ENCODE data around the gene CMIP. TPM values are rescaled to one million over a fixed set of nuclear protein-coding genes. Genes with fewer than 3 reads are reported as not detected.

CMIP gene
- total and polyA plus RNA-seq, 7 donors, result 1.4 to 8.9 (median 4.1) TPM

DNA sequence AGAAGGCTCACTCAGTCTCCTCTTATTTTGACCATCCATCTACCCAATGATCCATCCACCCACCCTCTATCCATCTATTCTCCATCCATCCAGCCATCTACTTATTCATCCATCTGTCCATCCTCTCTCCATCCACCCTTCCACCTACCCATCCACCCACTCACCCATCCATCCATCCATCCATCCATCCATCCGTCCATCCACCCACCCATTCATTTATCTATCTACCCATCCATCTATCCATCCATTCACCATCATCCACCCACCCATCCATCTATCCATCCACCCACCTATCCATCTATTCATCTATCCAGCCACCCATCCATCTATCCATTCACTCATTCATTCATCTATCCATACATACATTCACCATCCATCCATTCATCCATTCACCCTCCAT, 288.7 kb downstream of the CMIP start:
- H3K36me3 ChIP-seq (ENCODE audit: insufficient read depth in 1 of 2, low read depth in 1 of 2), result no peaks in the 10 kb centered on the region
- no peak overlapping the region for H3K4me3 ChIP-seq
- WGBS, 3 donors, result 86 to 100% (median 95%) methylated on average over 1 of the region's 1 CpG
- no peaks in the 10 kb centered on the region for H3K9me3 ChIP-seq
- H3K27ac ChIP-seq, result no peak overlapping the region
- no peak for ATAC-seq
- no peaks in the 10 kb centered on the region for H3K27me3 ChIP-seq (ENCODE audit: insufficient read depth in 3 of 3, low read length in 2 of 3)
- H3K4me1 ChIP-seq, result no peaks in the 10 kb centered on the region
- intact Hi-C loops (cut with DNase I), result loop anchor here in 1 of 2 donors (10.0 kb wide), 2 partner anchors 698 to 728 kb away; partner anchors contain the start of genes ATMIN, CENPN and CMC2
- no peak for DNase-seq
- no peak for TF ChIP-seq CTCF (IDR thresholded peaks at IDR 0.05)

DNA sequence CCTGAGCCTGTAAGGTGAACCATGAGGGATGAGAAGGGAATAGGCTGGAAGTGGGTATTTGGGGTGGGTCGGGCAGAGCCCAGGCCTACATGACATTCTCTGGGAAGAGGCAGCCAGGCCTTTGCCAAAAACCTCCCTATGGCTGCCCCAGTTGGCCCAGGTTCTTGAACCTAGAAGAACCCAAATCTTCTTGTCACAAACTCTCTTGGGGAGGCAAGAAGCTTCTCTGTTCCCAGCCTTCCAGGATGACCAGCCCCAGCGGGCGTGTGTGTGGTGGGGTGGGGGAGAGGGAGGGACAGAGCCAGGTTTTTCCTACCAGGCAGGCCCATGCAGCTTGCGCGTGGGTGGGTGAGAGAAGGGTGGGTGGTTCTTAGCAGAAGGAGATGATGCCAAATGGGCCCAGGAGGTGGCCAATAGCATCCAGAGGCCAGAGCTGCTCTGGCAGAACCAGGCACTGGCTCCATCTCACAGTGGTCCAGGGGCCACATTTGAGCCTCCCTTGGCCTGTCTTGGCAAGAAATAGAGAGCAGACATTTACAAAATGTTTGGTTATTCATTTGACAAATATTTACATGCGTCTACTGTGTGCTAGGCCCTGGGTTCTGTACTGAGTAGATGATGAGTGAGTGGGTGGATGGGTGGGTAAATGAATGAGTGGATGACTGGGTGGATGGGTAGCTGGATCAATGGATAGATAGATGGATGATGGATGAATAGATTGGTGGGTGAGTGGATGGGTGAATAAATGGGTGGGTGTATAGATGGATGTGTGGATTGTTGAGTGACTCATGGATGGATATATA, 290.2 kb downstream of the CMIP start:
- TF ChIP-seq CTCF (IDR thresholded peaks at IDR 0.05), result no peak
- DNase-seq (no peak), ATAC-seq (no peak)
- intact Hi-C loops (cut with DNase I), result loop anchor here in 1 of 2 donors (5.0 to 10.0 kb wide), 3 partner anchors 528 to 730 kb away; partner anchors contain the start of genes ATMIN, CENPN and CMC2
- no peaks in the 10 kb centered on the region for H3K36me3 ChIP-seq (ENCODE audit: insufficient read depth in 1 of 2, low read depth in 1 of 2)
- WGBS, 3 donors, result 89 to 94% (median 90%) methylated on average over 6 of the region's 6 CpGs
- H3K9me3 ChIP-seq, result no peaks in the 10 kb centered on the region
- H3K4me1 ChIP-seq, result no peaks in the 10 kb centered on the region
- H3K27me3 ChIP-seq (ENCODE audit: insufficient read depth in 3 of 3, low read length in 2 of 3), result no peaks in the 10 kb centered on the region
- H3K4me3 ChIP-seq, result no peak overlapping the region
- H3K27ac ChIP-seq, result no peak overlapping the region

GRCh38 chr16:81737885-81738536, 293.4 kb downstream of the CMIP start:
- peak; percentile 74 to 89 (median 82) for ATAC-seq
- no peaks in the 10 kb centered on the region for H3K4me1 ChIP-seq
- 11 to 20% (median 16%) methylated on average over 21 to 22 of the region's 22 CpGs for WGBS, 3 donors
- H3K4me3 ChIP-seq, result no peak overlapping the region
- peak; percentile 69 to 77 for DNase-seq
- H3K27ac ChIP-seq, result no peak overlapping the region
- intact Hi-C loops (cut with DNase I), result loop anchor here in 1 of 2 donors (5.0 to 10.0 kb wide), 3 partner anchors 531 to 733 kb away; partner anchors contain the start of genes ATMIN, CENPN and CMC2
- H3K9me3 ChIP-seq, result no peaks in the 10 kb centered on the region
- H3K36me3 ChIP-seq (ENCODE audit: insufficient read depth in 1 of 2, low read depth in 1 of 2), result no peaks in the 10 kb centered on the region
- no peaks in the 10 kb centered on the region for H3K27me3 ChIP-seq (ENCODE audit: insufficient read depth in 3 of 3, low read length in 2 of 3)
- peak; percentile 72 for TF ChIP-seq CTCF (IDR thresholded peaks at IDR 0.05)

DNA sequence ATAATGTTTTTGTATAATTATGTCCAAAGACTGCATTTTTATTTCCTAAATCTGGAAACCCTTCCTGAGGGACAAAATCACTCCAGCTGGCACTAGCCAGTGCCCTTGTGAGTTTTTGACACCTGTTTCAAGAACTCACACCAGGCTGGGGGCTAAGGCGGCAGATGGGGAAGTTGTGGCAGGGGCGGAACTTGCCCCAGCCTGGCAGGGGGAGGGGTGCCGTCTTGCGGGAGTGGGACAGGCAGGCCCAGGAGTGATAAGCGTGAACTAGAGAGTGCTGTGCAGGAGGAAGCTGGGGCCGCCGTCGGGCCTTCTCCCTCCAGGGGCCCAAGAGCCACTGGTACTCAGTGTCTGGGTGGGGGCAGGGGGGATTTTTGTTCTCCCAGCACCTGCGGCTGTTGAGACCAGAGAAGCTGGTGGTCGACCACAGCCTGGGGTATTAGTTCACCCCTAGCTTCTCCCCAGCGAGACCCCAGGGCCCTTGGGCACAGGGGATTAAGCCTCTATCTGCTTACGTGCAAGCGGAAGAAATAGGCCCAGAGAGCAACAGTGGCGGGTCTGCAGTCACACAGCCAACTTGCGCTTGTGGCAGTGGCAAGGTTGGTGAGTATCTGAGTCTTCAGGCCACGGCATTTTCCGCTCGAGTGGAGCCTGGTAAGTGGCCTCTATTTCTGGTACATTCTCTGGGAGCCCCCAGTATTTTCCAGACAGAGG, 294.3 kb downstream of the CMIP start:
- H3K4me3 ChIP-seq, result no peak overlapping the region
- H3K27ac ChIP-seq, result no peak overlapping the region
- DNase-seq (peak; percentile 35 to 76), ATAC-seq (peak in 2 of 4 donors; percentile 26 to 30)
- 68 to 76% (median 70%) methylated on average over 18 of the region's 18 CpGs for WGBS, 3 donors
- TF ChIP-seq CTCF (IDR thresholded peaks at IDR 0.05), result no peak
- intact Hi-C loops (cut with DNase I), result loop anchor here in 1 of 2 donors (5.0 to 10.0 kb wide), 3 partner anchors 532 to 734 kb away; partner anchors contain the start of genes ATMIN, CENPN and CMC2
- no peaks in the 10 kb centered on the region for H3K4me1 ChIP-seq
- no peaks in the 10 kb centered on the region for H3K27me3 ChIP-seq (ENCODE audit: insufficient read depth in 3 of 3, low read length in 2 of 3)
- no peaks in the 10 kb centered on the region for H3K9me3 ChIP-seq
- no peaks in the 10 kb centered on the region for H3K36me3 ChIP-seq (ENCODE audit: insufficient read depth in 1 of 2, low read depth in 1 of 2)
